HG02623 (cell line): ENCODE data around the gene SERTAD1.
"Not testable (repeated sequence)": the region's sequence is repeated elsewhere in the genome, so short reads cannot be mapped to it uniquely, and the experiment has no call there.

Experiments
- ATAC-seq: cut with Tn5 transposase; IDR thresholded peaks from one replicate; pipeline ENCODE4 v1.9.1; 2021; ENCODE audit warnings: moderate library complexity; ENCODE audit not compliant: unreplicated experiment

The SERTAD1 gene

DNA sequence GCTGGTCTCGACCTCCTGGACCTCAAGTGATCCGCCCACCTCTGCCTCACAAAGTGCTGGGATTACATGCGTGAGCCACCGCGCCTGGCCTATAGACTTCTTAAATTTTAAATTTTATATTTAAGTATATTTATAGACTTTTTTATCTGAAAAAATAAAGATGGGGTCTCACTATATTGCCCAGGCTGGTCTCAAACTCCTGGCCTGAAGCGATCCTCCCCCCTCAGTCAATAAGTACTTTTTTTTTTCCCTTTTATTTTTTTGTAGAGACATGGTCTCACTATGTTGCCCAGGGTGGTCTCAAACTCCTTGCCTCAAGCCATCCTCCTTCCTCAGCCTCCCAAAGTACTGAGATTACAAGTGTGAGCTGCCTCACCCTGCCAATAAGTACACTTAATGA lies 1.9 kb downstream of the SERTAD1 start:
- no peak for ATAC-seq

DNA sequence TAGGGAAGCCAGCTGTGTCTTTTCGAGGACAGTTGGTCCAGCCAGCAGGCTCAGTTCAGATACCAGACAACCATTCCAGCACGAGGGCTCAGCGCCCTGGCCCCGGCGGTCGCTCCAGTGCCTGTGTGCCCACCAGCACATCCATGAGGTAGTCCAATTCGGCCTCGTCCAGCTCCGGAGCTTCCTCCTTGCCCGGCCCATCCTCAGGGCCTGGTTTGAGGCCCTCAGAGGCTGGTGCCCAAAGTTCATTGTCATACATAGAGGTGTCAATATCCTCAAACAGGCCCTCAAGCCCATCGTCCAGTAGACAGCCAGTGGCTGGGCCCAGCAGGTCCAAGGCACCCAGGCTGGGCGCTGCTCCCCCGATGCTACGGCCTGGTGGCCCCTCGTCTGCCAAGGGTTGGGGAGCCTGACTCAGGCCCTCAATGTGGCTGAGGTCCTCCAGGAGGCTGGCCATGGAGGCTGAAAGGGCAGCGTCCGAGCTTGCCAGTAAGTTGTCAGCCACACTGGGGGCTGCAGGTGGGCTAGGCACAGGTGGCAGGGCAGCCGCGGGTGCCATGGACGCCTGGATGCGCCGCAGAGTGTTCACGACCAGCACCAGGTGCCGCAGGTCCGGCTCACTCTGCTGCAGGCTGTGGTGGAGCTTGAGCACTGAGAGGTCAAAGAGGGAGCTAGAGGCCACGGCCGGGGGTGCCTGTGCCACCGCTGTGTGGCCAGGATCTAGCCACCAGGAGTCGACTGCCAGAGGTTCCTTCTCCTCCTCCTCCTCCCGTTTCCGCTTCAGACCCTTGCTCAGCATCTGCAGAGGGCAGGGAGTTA lies 2.8 kb downstream of the SERTAD1 start:
- no peak for ATAC-seq

DNA sequence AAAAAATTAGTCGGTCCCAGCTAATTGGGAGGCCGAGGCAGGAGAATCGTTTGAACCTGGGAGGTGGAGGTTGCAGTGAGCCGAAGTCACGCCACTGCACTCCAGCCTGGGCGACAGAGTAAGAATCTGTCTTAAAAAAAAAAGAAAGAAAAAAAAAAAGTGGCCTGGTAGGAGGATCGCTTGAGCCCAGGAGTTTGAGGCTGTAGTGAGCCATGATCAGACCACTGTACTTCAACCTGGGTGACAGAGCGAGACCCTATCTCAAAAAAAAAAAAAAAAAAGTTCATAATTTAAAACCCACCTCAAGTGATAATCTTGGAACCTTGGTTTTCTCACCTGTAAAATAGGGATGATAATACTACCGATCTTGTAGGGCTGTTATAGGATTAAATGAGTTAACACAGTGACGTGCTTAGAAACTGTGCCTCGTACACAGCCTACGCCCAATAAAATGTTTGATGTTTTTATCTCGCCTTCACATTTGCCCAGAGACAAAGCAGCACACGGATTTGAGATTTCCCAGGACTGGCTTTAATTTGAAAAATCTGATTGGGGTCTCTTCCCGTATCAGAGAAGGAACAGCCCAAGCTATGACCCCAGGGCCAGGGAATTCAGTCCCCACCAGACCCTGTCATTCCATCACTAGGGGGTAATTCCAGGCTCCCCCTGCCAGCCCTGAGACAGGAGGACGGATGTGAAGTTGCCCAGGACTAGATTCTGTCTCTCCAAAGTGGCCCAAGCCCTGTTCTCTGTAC lies 3.6 kb downstream of the SERTAD1 start:
- no peak for ATAC-seq

DNA sequence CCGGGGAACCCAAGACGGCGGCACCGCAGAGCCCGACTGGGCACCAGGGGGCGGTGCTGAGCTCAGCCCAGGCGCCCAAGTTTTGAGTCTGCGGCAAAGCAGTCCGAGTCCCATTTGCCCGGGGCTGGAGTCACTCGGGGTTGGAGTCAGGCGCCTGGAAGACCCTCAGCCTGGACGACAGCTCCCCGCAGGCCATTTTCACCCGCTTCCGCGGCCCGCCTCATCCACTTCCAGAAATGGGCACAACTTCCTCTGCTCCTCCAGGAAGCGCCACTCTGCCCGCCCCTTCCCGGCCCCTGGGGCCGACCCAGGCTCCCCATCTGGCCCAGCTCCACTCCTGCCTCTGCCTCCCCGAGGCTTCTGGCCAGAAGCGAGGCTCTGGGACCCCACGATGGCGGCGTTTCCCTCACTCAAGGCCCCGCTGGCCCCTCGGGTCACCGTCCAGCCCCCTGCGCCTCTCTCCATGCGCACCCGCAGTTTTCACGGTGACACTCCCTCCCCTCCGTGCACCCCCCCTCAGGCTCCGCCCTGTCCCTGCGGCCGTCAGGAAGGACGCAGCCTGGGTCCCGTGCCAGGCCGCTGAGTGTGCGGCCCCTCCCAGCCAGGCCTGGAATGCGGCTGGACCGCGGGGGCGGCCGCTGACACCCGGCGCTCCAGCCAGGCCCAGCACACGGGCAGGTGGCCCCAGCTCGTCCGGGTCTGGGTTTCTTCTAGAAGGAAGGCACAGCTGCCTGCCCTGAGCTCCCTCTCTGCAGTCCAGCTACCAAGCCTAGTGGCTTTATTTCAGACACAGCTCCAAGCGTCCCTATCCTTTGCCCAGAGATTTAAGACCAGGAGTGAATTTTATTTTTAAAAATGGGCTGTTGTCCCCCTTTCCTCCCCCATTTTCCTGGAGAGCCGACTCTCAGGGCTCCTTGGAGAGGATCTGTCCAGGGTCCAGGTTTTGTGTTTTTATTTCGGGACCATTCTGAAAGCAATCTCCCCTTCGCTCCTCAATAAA lies 4.7 kb downstream of the SERTAD1 start:
- ATAC-seq = no peak

DNA sequence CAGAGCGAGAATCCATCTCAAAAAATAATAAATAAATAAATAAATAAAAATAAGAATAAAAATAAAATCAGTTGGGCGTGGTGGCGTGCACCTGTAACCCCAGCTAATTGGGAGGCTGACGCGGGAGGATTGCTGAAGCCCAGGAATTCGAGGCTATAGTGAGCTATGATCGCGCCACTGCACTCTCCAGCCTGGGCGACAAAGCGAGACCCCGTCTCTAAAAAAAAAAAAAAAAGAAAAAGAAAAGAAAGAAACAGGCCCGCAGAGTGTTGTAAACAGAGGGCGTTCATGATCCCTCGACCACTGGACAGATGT lies 5.4 kb downstream of the SERTAD1 start:
- ATAC-seq = no peak

DNA sequence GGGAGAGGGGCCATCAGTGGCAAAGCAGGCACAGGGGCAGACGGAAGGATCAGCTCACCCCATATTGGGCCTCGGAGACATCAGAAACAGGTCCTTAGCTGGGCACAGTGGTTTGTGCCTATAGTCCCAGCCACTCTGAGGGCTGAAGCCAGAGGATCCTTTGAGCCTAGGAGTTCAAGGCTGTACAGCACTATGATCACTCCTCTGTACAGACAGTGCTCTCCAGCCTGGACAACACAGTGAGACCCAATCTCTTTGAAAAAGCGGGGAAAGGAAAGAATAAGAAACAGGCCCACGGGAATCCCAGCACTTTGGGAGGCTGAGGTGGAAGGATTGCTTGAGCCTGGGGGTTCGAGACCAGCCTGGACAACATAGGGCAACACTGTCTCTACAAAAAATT lies 6.0 kb downstream of the SERTAD1 start:
- ATAC-seq = no peak

DNA sequence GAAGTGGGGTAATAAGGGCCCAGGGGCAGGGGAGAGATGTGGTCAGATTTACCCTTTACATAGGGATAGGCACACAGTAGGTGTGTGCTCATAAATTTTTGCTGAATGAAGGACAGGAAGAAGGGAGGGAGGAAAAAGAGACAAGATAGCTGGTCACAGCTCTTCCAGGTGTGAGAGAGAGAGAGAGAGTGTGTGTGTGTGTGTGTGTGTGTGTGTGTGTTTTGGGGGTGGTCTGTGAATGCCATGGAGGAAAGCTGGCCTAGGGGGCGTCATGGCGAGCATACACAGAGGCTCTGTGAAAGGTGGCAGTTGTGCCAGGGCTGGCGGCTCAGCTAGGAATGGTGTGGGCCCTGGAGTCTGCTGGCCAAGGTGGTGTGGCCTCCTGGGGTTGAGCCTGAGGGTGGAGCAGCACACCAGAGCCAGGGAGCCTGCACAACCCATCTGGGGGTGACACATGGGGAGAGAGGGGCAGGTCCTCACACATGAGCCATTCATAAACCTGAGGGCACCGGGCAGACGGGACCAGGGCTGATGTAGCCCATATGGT lies 6.7 kb downstream of the SERTAD1 start:
- ATAC-seq = no peak

DNA sequence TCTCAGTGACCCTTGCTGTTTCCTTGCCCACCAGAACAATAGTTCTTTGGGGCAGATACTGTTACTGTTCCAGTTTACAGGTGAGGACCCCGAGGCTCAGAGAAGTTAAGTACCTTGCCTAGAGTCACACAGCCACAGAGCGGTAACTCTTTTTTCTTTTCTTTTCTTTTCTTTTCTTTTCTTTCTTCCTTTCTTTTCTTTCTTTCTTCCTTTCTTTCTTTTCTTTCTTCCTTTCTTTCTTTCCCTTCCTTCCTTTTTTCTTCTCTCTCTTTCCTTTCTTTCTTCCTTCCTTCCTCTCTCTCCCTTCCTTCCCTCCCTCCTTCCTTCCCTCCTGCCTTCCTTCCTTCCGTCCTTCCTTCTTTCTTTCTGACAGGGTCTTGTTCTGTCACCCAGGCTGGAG lies 7.8 kb downstream of the SERTAD1 start:
- ATAC-seq = no peak

DNA sequence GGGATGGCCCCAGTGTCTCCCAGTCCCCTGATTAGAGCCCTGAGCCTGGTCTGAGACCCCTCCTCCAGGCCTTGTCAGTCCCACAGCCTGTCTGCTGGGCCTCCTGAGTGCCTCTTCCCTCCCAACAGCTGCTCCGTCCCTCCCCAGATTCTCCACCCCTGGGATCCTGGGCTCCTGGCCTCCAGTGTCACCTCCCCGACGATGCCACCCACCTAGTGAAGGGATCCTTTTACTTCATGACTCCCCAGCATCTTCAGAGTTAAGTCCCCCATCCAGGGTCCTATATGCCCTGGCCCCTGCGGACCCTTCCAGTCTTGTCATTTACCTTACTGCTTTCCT lies 8.2 kb downstream of the SERTAD1 start:
- no peak for ATAC-seq

DNA sequence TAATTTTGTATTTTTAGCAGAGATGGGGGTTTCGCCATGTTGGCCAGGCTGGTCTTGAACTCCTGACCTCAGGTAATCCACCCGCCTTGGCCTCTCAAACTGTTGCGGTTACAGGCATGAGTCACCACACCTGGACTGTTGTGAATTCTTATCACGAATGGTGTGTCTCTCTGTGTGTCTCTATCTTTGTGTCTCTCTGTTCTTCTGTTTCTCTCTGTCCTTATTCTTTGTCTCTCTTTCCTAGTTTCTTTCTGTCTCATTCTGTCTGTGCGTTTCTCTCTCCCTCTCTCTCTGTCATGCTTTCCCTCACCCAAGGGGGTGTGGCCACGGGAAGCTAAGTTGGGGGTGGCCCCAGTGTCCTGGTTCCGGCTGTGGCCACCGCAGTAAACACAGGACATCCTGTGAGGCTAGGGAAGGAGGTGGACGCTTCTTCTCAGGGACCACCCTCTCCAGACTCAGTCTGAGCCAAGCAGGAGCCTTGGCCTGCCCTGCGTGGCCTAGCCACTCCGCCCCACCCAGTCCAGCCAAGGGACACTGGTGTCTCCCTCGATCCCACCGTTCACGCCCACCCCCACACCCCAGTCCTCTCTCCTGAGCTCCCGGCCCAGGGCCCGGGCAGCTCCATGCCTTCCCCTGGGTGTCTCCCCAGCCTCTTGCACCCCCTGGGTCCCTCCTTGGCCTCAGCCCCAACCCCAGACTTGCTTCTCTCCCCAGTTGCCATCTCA lies 8.7 kb downstream of the SERTAD1 start:
- ATAC-seq = no peak

DNA sequence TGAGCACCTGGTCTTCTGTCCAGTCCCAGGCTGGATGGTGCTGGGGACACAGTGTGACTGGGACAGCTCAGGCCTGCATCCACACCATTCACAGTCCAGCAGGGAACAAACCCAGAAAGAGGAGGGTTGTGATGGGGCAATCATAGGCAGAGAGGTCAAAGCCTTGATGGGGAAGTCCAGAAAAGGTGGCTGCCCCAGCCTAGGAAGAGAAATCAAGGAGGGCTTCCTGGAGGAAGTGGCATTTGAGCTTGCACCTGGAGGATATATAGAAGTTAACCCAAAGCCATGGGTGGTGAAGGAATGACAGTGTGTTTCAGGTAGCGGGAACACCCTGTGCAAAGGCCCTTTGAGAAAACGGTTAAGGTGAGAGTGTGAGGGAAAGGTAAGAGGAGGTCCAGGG lies 10.0 kb downstream of the SERTAD1 start:
- ATAC-seq = no peak

DNA sequence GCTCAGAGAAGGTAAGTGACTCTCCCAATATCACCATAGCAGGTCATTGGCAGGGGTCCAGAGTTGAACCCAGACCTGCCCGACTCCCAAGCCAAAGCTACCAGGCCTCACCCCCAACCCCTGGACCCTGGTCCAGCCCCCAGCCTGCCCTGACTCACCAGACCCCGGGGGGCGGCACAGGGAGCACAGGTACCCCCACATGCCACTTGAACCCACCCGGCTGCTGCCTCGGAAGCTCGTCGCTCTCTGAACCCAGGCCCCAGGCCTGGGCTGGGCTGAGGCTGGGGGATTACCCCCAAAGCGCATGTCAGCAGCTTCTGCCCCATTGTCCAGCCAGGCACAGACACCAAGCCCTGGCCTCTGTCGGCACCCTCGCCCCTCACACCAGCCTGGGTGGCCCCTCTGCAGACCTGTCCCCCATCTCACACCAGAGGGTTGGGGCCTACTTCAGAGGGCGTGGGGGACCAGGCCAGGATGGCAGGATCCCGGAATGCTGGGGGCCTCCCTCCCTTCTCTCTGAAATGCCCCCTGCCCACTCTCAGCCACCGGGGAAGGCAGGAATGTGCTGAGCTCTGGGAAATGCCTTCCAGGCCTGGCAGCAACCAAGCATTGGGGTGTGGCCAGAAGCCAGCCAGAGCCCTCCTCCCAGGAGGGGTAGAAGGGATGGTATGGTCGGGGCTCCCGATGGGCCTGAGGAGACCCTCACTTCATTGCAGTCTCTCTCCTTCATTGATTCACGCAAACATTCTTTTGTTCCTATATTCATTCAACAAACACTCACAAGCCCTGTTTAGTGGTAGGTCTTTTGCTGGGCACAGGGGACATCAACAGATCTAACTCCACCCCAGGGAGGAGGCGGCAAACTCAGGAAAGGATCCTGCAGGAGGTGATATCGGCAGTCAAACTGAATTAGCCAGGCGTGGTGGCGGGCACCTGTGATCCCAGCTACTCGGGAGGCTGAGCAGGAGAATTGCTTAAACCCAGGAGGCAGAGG lies 11.0 kb downstream of the SERTAD1 start:
- no peak for ATAC-seq

DNA sequence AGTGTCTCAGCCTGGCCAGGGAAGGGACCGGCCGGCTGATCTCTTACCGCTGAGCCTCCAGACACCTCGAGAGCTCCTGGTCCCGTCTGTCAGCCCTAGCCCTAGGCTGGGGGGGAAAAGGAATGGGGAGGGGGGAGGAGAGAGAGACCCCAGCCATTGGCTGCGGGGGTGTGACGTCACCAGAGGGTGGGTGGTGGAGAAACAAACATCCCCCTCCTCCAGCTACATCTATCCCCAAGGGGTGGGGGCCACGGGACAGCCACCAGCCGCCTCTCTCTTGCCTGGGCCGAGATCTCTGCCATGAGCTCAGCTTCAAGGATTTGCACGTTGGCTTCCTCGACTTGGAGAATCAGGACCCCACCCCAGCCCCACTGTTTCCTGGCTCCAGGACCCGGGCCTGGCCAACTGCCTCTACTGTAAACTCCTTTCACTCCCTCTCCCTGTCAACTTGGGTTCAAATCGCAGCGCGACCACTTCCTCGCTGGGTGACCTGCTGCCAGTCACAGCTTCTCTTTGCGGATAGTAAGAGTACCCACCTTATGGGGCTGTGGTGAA lies 12.4 kb downstream of the SERTAD1 start, which contains the start of gene PRX:
Gene PRX (minus strand): TSS at position 88 of the 555 bp plus-strand sequence. CDS start 5,446 bp downstream, outside the sequence.
- no peak for ATAC-seq

DNA sequence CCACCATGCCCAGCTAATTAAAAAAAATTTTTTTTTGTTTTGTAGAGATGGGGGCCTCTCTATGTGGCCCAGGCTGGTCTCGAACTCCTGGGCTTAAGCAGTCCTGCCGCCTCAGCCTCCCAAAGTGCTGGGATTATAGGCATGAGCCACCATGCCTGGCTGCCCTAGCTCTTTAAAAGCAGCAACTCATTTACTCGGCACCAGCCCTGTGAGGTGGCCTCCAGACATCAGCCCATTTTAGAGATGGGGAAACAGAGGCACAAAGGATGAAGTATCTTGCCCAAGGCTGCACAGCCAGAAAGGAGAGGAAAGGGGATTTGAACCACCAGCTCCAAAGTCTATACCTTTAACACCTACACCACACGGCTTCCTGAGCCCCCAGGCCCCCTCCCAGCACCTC lies 12.9 kb downstream of the SERTAD1 start:
- no peak for ATAC-seq

DNA sequence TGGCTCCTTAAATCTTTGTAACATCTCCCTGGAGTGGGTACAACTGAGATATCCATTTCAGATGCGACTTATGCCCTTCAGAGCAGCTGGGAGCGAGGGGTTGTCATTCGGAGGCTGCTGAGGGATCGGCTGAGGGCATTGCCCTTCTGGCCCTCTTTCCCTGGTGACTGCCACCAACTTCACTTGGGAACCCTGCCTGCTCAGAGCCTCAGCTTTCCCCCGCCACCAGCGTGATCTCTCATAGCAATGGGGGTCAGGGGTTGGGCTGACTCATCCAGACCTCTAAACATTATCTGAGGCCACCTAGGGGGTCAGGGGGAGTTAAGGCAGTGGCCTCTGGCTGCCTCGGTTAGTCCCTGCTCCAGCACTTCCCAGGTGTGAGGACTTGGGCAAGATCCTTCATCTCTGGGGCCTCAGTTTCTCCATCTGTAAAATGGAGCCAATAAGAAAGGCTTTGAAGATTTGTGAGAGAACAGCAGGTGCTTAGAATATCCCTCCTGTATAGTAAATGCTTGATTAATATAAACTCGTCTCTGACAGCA lies 13.8 kb downstream of the SERTAD1 start:
- ATAC-seq = no peak

DNA sequence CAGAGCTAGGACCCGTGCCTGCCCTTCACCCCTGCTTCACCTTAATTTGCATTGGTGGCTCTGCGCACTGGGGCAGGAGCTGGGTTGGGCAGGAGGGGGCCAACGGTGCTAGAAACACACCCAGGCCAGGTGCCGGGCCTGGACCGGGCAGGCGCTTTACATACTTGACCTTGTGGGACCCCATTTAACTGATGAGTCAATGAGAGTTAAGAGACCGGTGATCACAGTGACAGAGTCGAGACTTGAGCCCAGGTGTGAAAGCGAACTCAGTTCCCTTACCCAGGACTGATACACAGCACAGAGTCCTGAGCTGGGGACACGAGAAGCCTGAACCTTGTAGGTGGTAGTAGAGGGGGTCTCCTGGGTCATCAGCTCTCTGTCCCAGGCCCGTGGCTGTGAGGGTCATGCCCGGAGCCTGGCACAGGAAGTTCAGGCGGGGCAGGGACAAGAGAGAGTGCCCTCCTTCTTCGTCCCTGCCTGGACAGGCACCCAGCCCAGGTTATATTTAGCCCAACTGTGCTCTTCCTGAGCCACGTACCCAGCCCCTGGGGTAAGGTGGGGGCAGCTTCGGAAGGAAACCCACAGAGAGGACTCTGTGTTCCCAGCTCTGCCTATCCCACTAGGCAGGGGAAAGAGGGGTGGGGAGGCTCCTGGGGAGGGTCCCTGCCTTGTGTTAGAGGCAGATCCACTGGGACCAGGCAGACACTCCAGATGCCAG lies 14.5 kb downstream of the SERTAD1 start:
- no peak for ATAC-seq

DNA sequence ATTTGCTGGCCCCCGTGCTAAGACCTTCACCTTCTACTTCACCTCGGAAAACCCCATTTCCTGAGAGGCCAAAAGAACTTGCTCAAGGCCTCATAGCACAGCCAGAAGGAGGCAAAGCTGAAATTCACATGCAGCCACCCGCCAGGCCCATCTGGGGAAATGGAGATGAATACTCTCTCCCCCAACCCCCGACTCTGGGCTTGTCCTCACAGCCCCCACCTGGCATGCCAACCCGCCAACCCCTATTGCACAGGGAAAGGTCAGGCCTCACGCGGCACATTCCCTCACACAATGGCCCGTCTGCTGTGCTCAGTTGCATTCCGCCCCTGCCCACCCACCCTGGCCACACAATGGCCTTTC lies 15.8 kb downstream of the SERTAD1 start:
- ATAC-seq = no peak

DNA sequence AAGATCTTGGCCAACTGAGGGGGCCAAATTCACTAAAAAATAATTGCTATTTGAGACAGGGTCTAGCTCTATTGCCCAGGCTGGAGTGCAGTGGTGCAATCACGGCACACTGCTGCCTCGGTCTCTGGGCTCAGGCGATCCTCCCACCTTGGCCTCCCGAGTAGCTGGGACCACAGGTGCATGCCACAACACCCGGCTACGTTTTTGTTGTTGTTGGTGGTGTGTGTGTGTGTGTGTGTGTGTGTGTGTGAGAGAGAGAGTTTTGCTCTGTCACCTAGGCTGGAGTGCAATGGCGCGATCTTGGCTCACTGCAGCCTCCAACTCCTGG lies 17.2 kb downstream of the SERTAD1 start:
- not testable (repeated sequence) for ATAC-seq
